H1 (cell line): ENCODE data around the gene FEV. TPM values are rescaled to one million over a fixed set of nuclear protein-coding genes. Genes with fewer than 3 reads are reported as not detected.

Experiments
- CTCF ChIA-PET: fragments of 300-600 bp; sonication (Branson Sonifier 250); formaldehyde crosslinking; loops from one replicate; lab custom pipeline; 2021; ENCODE audit not compliant: partially characterized antibody; lab: Charles Lee
- POLR2A ChIA-PET: fragments of 300-600 bp; sonication (Branson Sonifier 250); formaldehyde crosslinking; loops from one replicate; lab custom pipeline; 2021; ENCODE audit warnings: inconsistent platforms; ENCODE audit not compliant: partially characterized antibody; lab: Charles Lee
- DNase-seq, 2 experiments: peaks; one replicate each; pipeline versions ENCODE4 v3.0.0 to v3.0.0-alpha.2; 2010 to 2022; ENCODE audit warnings: low spot score in 2 of 2, low read depth in 1 of 2, mixed read lengths in 1 of 2
- FAIRE-seq: peaks from 2 replicates; lab custom pipeline; 2011; peaks lifted over from hg19 to GRCh38; lab: Jason Lieb, UNC
- H2AFZ ChIP-seq: 2 replicates; pipeline ENCODE4 v1.8.1; 2012; ENCODE audit warnings: low read length, inconsistent platforms
- H2AK5ac ChIP-seq: 2 replicates; pipeline ENCODE4 v1.6.1; 2013; ENCODE audit warnings: low read depth, low read length
- H2BK120ac ChIP-seq: replicated peaks from 2 replicates; pipeline ENCODE3; 2013; ENCODE audit warnings: low read depth, low read length, inconsistent platforms
- H2BK12ac ChIP-seq: 2 replicates; pipeline ENCODE4 v1.6.1; 2013; ENCODE audit warnings: low read depth, low read length
- H2BK15ac ChIP-seq: 2 replicates; pipeline ENCODE4 v1.6.1; 2013; ENCODE audit warnings: low read length
- H2BK20ac ChIP-seq: 2 replicates; pipeline ENCODE4 v1.6.1; 2013; ENCODE audit warnings: low read length
- H2BK5ac ChIP-seq: 2 replicates; pipeline ENCODE4 v1.6.1; 2013; ENCODE audit warnings: low read depth, low read length
- H3K14ac ChIP-seq: 2 replicates; pipeline ENCODE4 v1.6.1; 2013; ENCODE audit warnings: inconsistent platforms; ENCODE audit not compliant: insufficient read length
- H3K18ac ChIP-seq: 2 replicates; pipeline ENCODE4 v1.6.1; 2013; ENCODE audit warnings: low read length; ENCODE audit errors: extremely low read depth
- H3K23ac ChIP-seq: 2 replicates; pipeline ENCODE4 v1.6.1; 2013; ENCODE audit warnings: inconsistent platforms; ENCODE audit not compliant: insufficient read length
- H3K23me2 ChIP-seq: 2 replicates; pipeline ENCODE4 v1.6.1; 2013; ENCODE audit warnings: low read depth, low read length
- H3K27ac ChIP-seq: 2 replicates; pipeline ENCODE4 v1.6.1; 2011; ENCODE audit warnings: low read depth, low read length, inconsistent platforms
- H3K27me3 ChIP-seq, 4 experiments: replicated peaks in 1 of 4; 1 replicate in 1 of 4; 2 replicates in 3 of 4; pipeline versions ENCODE4 v1.6.1 to v1.8.1; 2011 to 2013; ENCODE audit warnings: low read length in 3 of 4, mild to moderate bottlenecking in 3 of 4, inconsistent platforms in 2 of 4, mixed read lengths in 2 of 4, moderate library complexity in 1 of 4; ENCODE audit not compliant: control insufficient read depth in 3 of 4, insufficient read depth in 3 of 4; ENCODE audit errors: extremely low read depth in 1 of 4
- H3K36me3 ChIP-seq, 4 experiments: 2 replicates each; pipeline versions ENCODE4 v1.6.1 to v1.8.1; 2011 to 2013; ENCODE audit warnings: mild to moderate bottlenecking in 4 of 4, low read length in 3 of 4, moderate library complexity in 2 of 4, control low read depth in 1 of 4, inconsistent platforms in 1 of 4; ENCODE audit not compliant: insufficient read depth in 4 of 4, control insufficient read depth in 2 of 4
- H3K4ac ChIP-seq: replicated peaks from 2 replicates; pipeline ENCODE3; 2013; ENCODE audit warnings: low read length, low read depth, mixed read lengths, inconsistent platforms; ENCODE audit not compliant: insufficient read length
- H3K4me1 ChIP-seq, 4 experiments: replicated peaks in 1 of 4; 1 replicate in 1 of 4; 2 replicates in 3 of 4; pipeline versions ENCODE4 v1.6.1 to v1.8.1; 2011 to 2013; ENCODE audit warnings: low read length in 3 of 4, inconsistent platforms in 2 of 4, mixed read lengths in 1 of 4; ENCODE audit not compliant: insufficient read depth in 4 of 4, control insufficient read depth in 3 of 4
- H3K4me2 ChIP-seq, 2 experiments: 2 replicates each; pipeline versions ENCODE4 v1.6.1 to v1.8.1; 2011 to 2013; ENCODE audit warnings: low read depth in 2 of 2, low read length in 2 of 2, control low read depth in 1 of 2, inconsistent platforms in 1 of 2, mild to moderate bottlenecking in 1 of 2; ENCODE audit not compliant: insufficient read depth in 1 of 2
- H3K4me3 ChIP-seq, 4 experiments: fragments of 200-600, 300-600 bp in 1 of 4; sonication (generic), shearing (Covaris generic), sonication (Bioruptor Twin) in 1 of 4; 2 replicates each; pipeline versions ENCODE4 v1.5.1 to v1.8.1; 2011 to 2016; ENCODE audit warnings: low read length in 4 of 4, low read depth in 3 of 4, control low read depth in 2 of 4, inconsistent platforms in 2 of 4, mild to moderate bottlenecking in 2 of 4, mixed read lengths in 1 of 4, moderate library complexity in 1 of 4; ENCODE audit not compliant: insufficient read depth in 2 of 4; ENCODE audit errors: extremely low read depth in 1 of 4
- H3K56ac ChIP-seq: replicated peaks from 2 replicates; pipeline ENCODE3; 2013; ENCODE audit warnings: low read depth, mild to moderate bottlenecking, mixed read lengths, low read length, inconsistent platforms; ENCODE audit not compliant: insufficient read length
- H3K79me1 ChIP-seq: 2 replicates; pipeline ENCODE4 v1.6.1; 2013; ENCODE audit warnings: low read depth, low read length, control low read depth
- H3K79me2 ChIP-seq, 2 experiments: 2 replicates each; pipeline versions ENCODE4 v1.6.1 to v1.8.1; 2012 to 2013; ENCODE audit warnings: low read length in 2 of 2, mild to moderate bottlenecking in 2 of 2, inconsistent platforms in 1 of 2; ENCODE audit not compliant: insufficient read depth in 2 of 2, control insufficient read depth in 1 of 2
- H3K9ac ChIP-seq, 4 experiments: replicated peaks in 1 of 4; 1 replicate in 1 of 4; 2 replicates in 3 of 4; pipeline versions ENCODE4 v1.6.1 to v1.8.1; 2011 to 2013; ENCODE audit warnings: low read depth in 3 of 4, low read length in 3 of 4, control low read depth in 2 of 4, mild to moderate bottlenecking in 2 of 4, moderate library complexity in 2 of 4, inconsistent platforms in 1 of 4; ENCODE audit errors: extremely low read depth in 1 of 4
- H3K9me3 ChIP-seq, 2 experiments: 2 replicates each; pipeline versions ENCODE4 v1.6.1 to v1.8.1; 2012 to 2013; ENCODE audit warnings: mild to moderate bottlenecking in 2 of 2, moderate library complexity in 2 of 2, control low read depth in 1 of 2, inconsistent platforms in 1 of 2, low read depth in 1 of 2, low read length in 1 of 2, mixed read lengths in 1 of 2; ENCODE audit not compliant: insufficient read depth in 2 of 2
- H4K20me1 ChIP-seq, 2 experiments: replicated peaks in 1 of 2; 2 replicates each; pipeline versions ENCODE3 to v1.8.1; 2011 to 2013; ENCODE audit warnings: inconsistent platforms in 2 of 2, low read length in 2 of 2, mild to moderate bottlenecking in 1 of 2; ENCODE audit not compliant: insufficient read depth in 2 of 2, control insufficient read depth in 1 of 2
- H4K5ac ChIP-seq: 2 replicates; pipeline ENCODE4 v1.6.1; 2013; ENCODE audit warnings: low read length, low read depth, mixed read lengths, inconsistent platforms; ENCODE audit not compliant: insufficient read length
- H4K8ac ChIP-seq: 2 replicates; pipeline ENCODE4 v1.8.0; 2013; ENCODE audit warnings: mild to moderate bottlenecking, moderate library complexity, low read length, inconsistent platforms; ENCODE audit not compliant: insufficient read depth; ENCODE audit errors: extremely low read depth
- H4K91ac ChIP-seq: replicated peaks from 2 replicates; pipeline ENCODE3; 2013; ENCODE audit warnings: low read length, mixed read lengths, inconsistent platforms; ENCODE audit not compliant: insufficient read length
- BCL11A ChIP-seq, 2 experiments: IDR thresholded peaks; one replicate each; pipeline ENCODE4 v1.6.1; 2011; ENCODE audit warnings: low read depth in 2 of 2, low read length in 2 of 2, mild to moderate bottlenecking in 2 of 2
- BRCA1 ChIP-seq: IDR thresholded peaks from 2 replicates; pipeline ENCODE4 v1.6.1; 2012; ENCODE audit warnings: low read depth, low read length, improper control_type of control experiment
- CBX8 ChIP-seq: fragments of 300-800, 300-1000 bp; sonication (generic); IDR thresholded peaks from 2 replicates; pipeline ENCODE4 v1.7.1; 2016; ENCODE audit warnings: low read depth, low read length, borderline replicate concordance
- CEBPB ChIP-seq: IDR thresholded peaks from 2 replicates; pipeline ENCODE4 v1.6.1; 2012; ENCODE audit warnings: low read depth, low read length
- CTCF ChIP-seq, 3 experiments: IDR thresholded peaks; 1 replicate in 2 of 3; 2 replicates in 1 of 3; pipeline versions ENCODE4 v1.5.1 to v1.6.1; 2011; ENCODE audit warnings: low read length in 3 of 3, mild to moderate bottlenecking in 3 of 3, inconsistent platforms in 2 of 3, low read depth in 1 of 3, moderate library complexity in 1 of 3; ENCODE audit not compliant: insufficient read depth in 1 of 3; ENCODE audit errors: control extremely low read depth in 1 of 3
- KDM5A ChIP-seq: fragments of 200-600 bp; IDR thresholded peaks from 2 replicates; pipeline ENCODE4 v1.7.1; 2012; ENCODE audit warnings: mild to moderate bottlenecking, low read length, inconsistent platforms, mixed read lengths
- RBBP5 ChIP-seq: IDR thresholded peaks from 2 replicates; pipeline ENCODE4 v1.7.1; 2012; ENCODE audit warnings: low read depth, mild to moderate bottlenecking, inconsistent platforms, low read length, moderate library complexity, borderline replicate concordance
- RNF2 ChIP-seq: fragments of 200-900, 300-1000 bp; sonication (generic); IDR thresholded peaks from 2 replicates; pipeline ENCODE4 v1.7.1; 2016; ENCODE audit warnings: borderline replicate concordance, low read depth, mild to moderate bottlenecking, antibody characterized with exemption, low read length; ENCODE audit not compliant: poor library complexity, severe bottlenecking; ENCODE audit errors: missing control alignments
- RXRA ChIP-seq: IDR thresholded peaks from 2 replicates; pipeline ENCODE4 v1.6.1; 2011; ENCODE audit warnings: low read depth, mild to moderate bottlenecking, low read length, moderate library complexity; ENCODE audit not compliant: insufficient read depth
- SIX5 ChIP-seq: IDR thresholded peaks from 2 replicates; pipeline ENCODE4 v1.6.1; 2011; ENCODE audit warnings: mild to moderate bottlenecking, low read depth, low read length
- WGBS, 2 experiments: shearing (Covaris generic) in 1 of 2; methylation state at CpG; one replicate each; pipeline versions ENCODE4 v1.1.6 to v1.1.7; 2013 to 2015; ENCODE audit warnings: low lambda C conversion rate in 2 of 2, mixed read lengths in 2 of 2, inconsistent platforms in 1 of 2, low coverage in 1 of 2, missing lambda C conversion rate in 1 of 2; ENCODE audit not compliant: insufficient replicate concordance in 2 of 2, insufficient coverage in 1 of 2, insufficient read length in 1 of 2; ENCODE audit errors: extremely low coverage in 1 of 2, missing lambda C conversion rate in 1 of 2; 5-methylcytosine and 5-hydroxymethylcytosine counted together
- polyA plus RNA-seq, 7 experiments: library from polyadenylated mRNA; depleted of rRNA in 3 of 7; stranded (reverse) in 5 of 7; unstranded in 2 of 7; fragments of >200 nt in 5 of 7; fragments of 200-250 nt in 2 of 7; gene quantifications; 1 replicate in 5 of 7; 2 replicates in 1 of 7; 4 replicates in 1 of 7; pipeline versions ENCODE4 v1.2.1 to v1.2.3, GENCODE V29; 2011 to 2013; ENCODE audit warnings: missing spikeins in 2 of 7, mixed read lengths in 2 of 7
- total RNA-seq: library from RNA; stranded (reverse); fragmentation: NEBNext Ultra II Directional; extraction: Animal tissue kit (Norgen Biotek cat#: 25700); gene quantifications from 2 replicates; pipeline ENCODE4 v1.2.1, GENCODE V29; 2021

The FEV gene
- total and polyA plus RNA-seq, 2 of the 8 experiments (the other 6 are each of a cell fraction or from before 2014, with no cell fraction given), result not detected

GRCh38 chr2:218958276-218958675 is 26.7 kb downstream of the FEV start:
- 0 out of 2 replicates have a peak overlapping the region, but pooled peaks have one; percentile 15 for H2AK5ac ChIP-seq
- 95% methylated on average over 1 of the region's 1 CpG; no CpG with 5 or more reads in 1 of the 2 experiments for WGBS, 2 experiments
- ChIA-PET POLR2A (interaction anchor here (1.1 to 1.4 kb wide), 3 partner anchors 8 to 73 kb away, joined by 3 to 4 read pairs (median 4); no protein-coding TSS in a partner anchor), CTCF (interaction anchor here (1.0 to 6.8 kb wide), 6 partner anchors 22 to 76 kb away, joined by 3 to 50 read pairs (median 4); no protein-coding TSS in a partner anchor)
- H2BK15ac ChIP-seq, result 0 out of 2 replicates have a peak overlapping the region, but pooled peaks have one; percentile 6
- H2BK12ac ChIP-seq, result no peak overlapping the region
- H2BK120ac ChIP-seq, result no peak overlapping the region
- no peak overlapping the region for H2BK20ac ChIP-seq
- no peak overlapping the region for H3K18ac ChIP-seq
- peaks cover 2 to 24% (median 16%) of the 10 kb centered on the region in 4 experiments for H3K4me1 ChIP-seq
- no peak overlapping the region for H4K5ac ChIP-seq
- no peak overlapping the region; a peak in 2 of 8 replicates for H3K4me3 ChIP-seq
- no peak overlapping the region for H3K14ac ChIP-seq
- no peak overlapping the region for H3K9ac ChIP-seq
- peaks cover 12% of the 10 kb centered on the region for H3K23me2 ChIP-seq
- no peaks in the 10 kb centered on the region for H3K79me2 ChIP-seq
- peaks cover 31 to 69% (median 54%) of the 10 kb centered on the region in 4 experiments for H3K27me3 ChIP-seq
- H3K27ac ChIP-seq, result no peak overlapping the region
- H3K36me3 ChIP-seq, result peaks cover 0 to 15% (median 0%) of the 10 kb centered on the region in 4 experiments; a peak in 1 of 8 replicates
- no peak overlapping the region for H3K23ac ChIP-seq
- H2AFZ ChIP-seq, result no peak overlapping the region
- H3K4ac ChIP-seq, result no peak overlapping the region
- H3K56ac ChIP-seq, result no peak overlapping the region
- DNase-seq, result no peak
- H4K8ac ChIP-seq, result no peak overlapping the region
- peak overlapping the region; percentile 84 to 95; a peak in 2 of 4 replicates for H3K4me2 ChIP-seq
- H2BK5ac ChIP-seq, result no peak overlapping the region
- H3K9me3 ChIP-seq, result peaks cover 0 to 2% of the 10 kb centered on the region in 2 experiments; a peak in 1 of 4 replicates
- no peaks in the 10 kb centered on the region for H3K79me1 ChIP-seq
- H4K91ac ChIP-seq, result no peak overlapping the region
- peaks cover 2 to 12% of the 10 kb centered on the region in 2 experiments for H4K20me1 ChIP-seq
- FAIRE-seq, result no peak
- TF ChIP-seq CTCF (IDR thresholded peaks at IDR 0.05; ENCODE audit: control extremely low read depth in 1 of 3, insufficient read depth in 1 of 3, low read depth in 1 of 3, low read length in 3 of 3) (no peak), KDM5A (no peak), CEBPB (no peak), CBX8 (no peak), SIX5 (no peak), RNF2 (no peak), BCL11A (IDR thresholded peaks at IDR 0.05; ENCODE audit: low read depth in 2 of 2, low read length in 2 of 2) (no peak), BRCA1 (no peak), RXRA (no peak), RBBP5 (no peak)
